IMR-90 (cell line): ENCODE measurements around the gene BET1. TPM values are rescaled to one million over a fixed set of nuclear protein-coding genes. Genes with fewer than 3 reads are reported as not detected.

ENCODE experiments used
- ATAC-seq: fragments of 200-7000 bp; cut with Tn5 transposase; 2 replicates; pipeline ENCODE4 v1.9.1; 2020; ENCODE audit warnings: low read depth, mild to moderate bottlenecking, moderate library complexity
- BruUV-seq: library from RNA; stranded (reverse); fragments of 400-500 nt; replicated peaks from 2 replicates; lab custom pipeline; 2021; lab: Mats Ljungman, UMichigan
- CTCF ChIA-PET: fragments of 300-600 bp; formaldehyde crosslinking; extraction: SDS; loops from one replicate; lab custom pipeline; 2021; ENCODE audit warnings: antibody characterized with exemption; lab: Yijun Ruan, JAX
- POLR2A ChIA-PET: fragments of 300-600 bp; sonication (Branson Sonifier 250); formaldehyde crosslinking; loops from one replicate; lab custom pipeline; 2022; ENCODE audit warnings: antibody characterized with exemption; ENCODE audit not compliant: unreplicated experiment; lab: Charles Lee
- DNase-seq: peaks from one replicate; pipeline ENCODE4 v3.0.0; 2013
- H2AFZ ChIP-seq: replicated peaks from 2 replicates; pipeline ENCODE3; 2013; ENCODE audit warnings: low read length, mild to moderate bottlenecking; ENCODE audit not compliant: poor library complexity
- H2AK5ac ChIP-seq: 2 replicates; pipeline ENCODE4 v1.6.1; 2013; ENCODE audit warnings: low read depth, low read length, inconsistent platforms
- H2AK9ac ChIP-seq: replicated peaks from 2 replicates; pipeline ENCODE3; 2013; ENCODE audit warnings: mild to moderate bottlenecking, low read depth, low read length, moderate library complexity; ENCODE audit not compliant: poor library complexity
- H2BK120ac ChIP-seq: 2 replicates; pipeline ENCODE4 v1.6.1; 2013; ENCODE audit warnings: low read depth, low read length, inconsistent platforms
- H2BK15ac ChIP-seq: 3 replicates; pipeline ENCODE4 v1.6.1; 2013; ENCODE audit warnings: low read depth, low read length, inconsistent platforms
- H2BK20ac ChIP-seq: 2 replicates; pipeline ENCODE4 v1.6.1; 2013; ENCODE audit warnings: low read depth, mild to moderate bottlenecking, inconsistent platforms, low read length, moderate library complexity
- H2BK5ac ChIP-seq: 2 replicates; pipeline ENCODE4 v1.6.1; 2013; ENCODE audit warnings: mild to moderate bottlenecking, low read depth, low read length, inconsistent platforms; ENCODE audit not compliant: poor library complexity, severe bottlenecking
- H3K14ac ChIP-seq: replicated peaks from 2 replicates; pipeline ENCODE4 v1.6.1; 2013; ENCODE audit warnings: low read depth, low read length, inconsistent platforms
- H3K18ac ChIP-seq: 2 replicates; pipeline ENCODE4 v1.6.1; 2013; ENCODE audit warnings: low read depth, low read length, control low read depth
- H3K23ac ChIP-seq: 2 replicates; pipeline ENCODE4 v1.6.1; 2013; ENCODE audit warnings: low read depth, low read length, inconsistent platforms
- H3K27ac ChIP-seq: 2 replicates; pipeline ENCODE4 v1.5.1; 2013; ENCODE audit warnings: mild to moderate bottlenecking, control low read depth, low read length; ENCODE audit not compliant: insufficient read depth
- H3K27me3 ChIP-seq: 2 replicates; pipeline ENCODE4 v1.6.1; 2013; ENCODE audit warnings: low read length; ENCODE audit not compliant: control insufficient read depth, insufficient read depth
- H3K36me3 ChIP-seq: 2 replicates; pipeline ENCODE4 v1.6.1; 2013; ENCODE audit warnings: low read length, mixed read lengths; ENCODE audit not compliant: control insufficient read depth, insufficient read depth
- H3K4ac ChIP-seq: 2 replicates; pipeline ENCODE4 v1.6.1; 2013; ENCODE audit warnings: low read depth, low read length, inconsistent platforms
- H3K4me1 ChIP-seq: 2 replicates; pipeline ENCODE4 v1.6.1; 2013; ENCODE audit warnings: low read length, mixed read lengths; ENCODE audit not compliant: control insufficient read depth, insufficient read depth
- H3K4me2 ChIP-seq: 2 replicates; pipeline ENCODE4 v1.6.1; 2013; ENCODE audit warnings: low read depth, mild to moderate bottlenecking, control low read depth, low read length, moderate library complexity
- H3K4me3 ChIP-seq: 2 replicates; pipeline ENCODE4 v1.5.1; 2013; ENCODE audit warnings: low read depth, mild to moderate bottlenecking, control low read depth, low read length, moderate library complexity; ENCODE audit not compliant: insufficient read depth
- H3K56ac ChIP-seq: 2 replicates; pipeline ENCODE4 v1.6.1; 2013; ENCODE audit warnings: low read length, inconsistent platforms; ENCODE audit not compliant: insufficient read depth; ENCODE audit errors: extremely low read depth
- H3K79me1 ChIP-seq, 2 experiments: 2 replicates each; pipeline ENCODE4 v1.6.1; 2013; ENCODE audit warnings: low read length in 2 of 2, inconsistent platforms in 1 of 2, low read depth in 1 of 2
- H3K9ac ChIP-seq: 2 replicates; pipeline ENCODE4 v1.6.1; 2013; ENCODE audit warnings: low read depth, low read length, control low read depth
- H3K9me1 ChIP-seq: 2 replicates; pipeline ENCODE4 v1.6.1; 2013; ENCODE audit warnings: low read length, inconsistent platforms; ENCODE audit not compliant: insufficient read depth
- H3K9me3 ChIP-seq: 2 replicates; pipeline ENCODE4 v1.6.1; 2013; ENCODE audit warnings: low read length; ENCODE audit not compliant: control insufficient read depth, insufficient read depth
- H4K20me1 ChIP-seq: 2 replicates; pipeline ENCODE4 v1.6.1; 2013; ENCODE audit warnings: low read length, inconsistent platforms; ENCODE audit not compliant: insufficient read depth
- H4K5ac ChIP-seq: 2 replicates; pipeline ENCODE4 v1.6.1; 2013; ENCODE audit warnings: mild to moderate bottlenecking, low read depth, low read length, control low read depth
- H4K8ac ChIP-seq, 2 experiments: 2 replicates each; pipeline ENCODE4 v1.6.1; 2013; ENCODE audit warnings: low read depth in 2 of 2, low read length in 2 of 2, control low read depth in 1 of 2, inconsistent platforms in 1 of 2
- H4K91ac ChIP-seq: 2 replicates; pipeline ENCODE4 v1.6.1; 2013; ENCODE audit warnings: low read depth, low read length, inconsistent platforms; ENCODE audit not compliant: insufficient read depth
- CTCF ChIP-seq: conservative IDR thresholded peaks from 2 replicates; pipeline ENCODE4 v1.5.1; 2012; ENCODE audit warnings: mild to moderate bottlenecking, low read depth, low read length, improper control_type of control experiment
- MAFK ChIP-seq: IDR thresholded peaks from 2 replicates; pipeline ENCODE4 v1.6.1; 2012; ENCODE audit warnings: low read depth, low read length, improper control_type of control experiment
- WGBS, 2 experiments: methylation state at CpG; one replicate each; pipeline versions ENCODE4 v1.1.5 to v1.1.7; 2013; ENCODE audit warnings: missing lambda C conversion rate in 2 of 2; ENCODE audit not compliant: insufficient read length in 1 of 2; ENCODE audit errors: extremely low coverage in 2 of 2; 5-methylcytosine and 5-hydroxymethylcytosine counted together
- dilution Hi-C: fragments of 300-500 bp; cut with HindIII; formaldehyde crosslinking; loops from one replicate; pipeline ENCODE4 v1.14.3; 2018; ENCODE audit warnings: low sequenced_read_pairs; ENCODE audit not compliant: unreplicated experiment
- in situ Hi-C: fragments of 300-500 bp; cut with MboI; formaldehyde crosslinking; loops from 3 replicates; pipeline ENCODE4 v1.14.3; 2019; ENCODE audit warnings: low sequenced_read_pairs, inconsistent platforms, mixed read lengths
- intact Hi-C: fragments of 100-400 bp; cut with micrococcal nuclease; formaldehyde crosslinking; loops from 2 replicates; pipeline ENCODE4 v1.10.0; 2022
- polyA plus RNA-seq, 3 experiments: library from polyadenylated mRNA; depleted of rRNA; stranded (reverse); fragments of >200 nt; gene quantifications; 2 replicates each; pipeline ENCODE4 v1.2.3, GENCODE V29; 2012; ENCODE audit warnings: low replicate concordance in 1 of 3
- total RNA-seq: library from RNA; depleted of rRNA; stranded (reverse); fragments of >200 nt; gene quantifications from 2 replicates; pipeline ENCODE4 v1.2.3, GENCODE V29; 2012

Gene BET1
- total and polyA plus RNA-seq, 2 of the 4 experiments (the other 2 are of a cell fraction), result 9.9 to 33.2 TPM

- Histone ChIP-seq H2AFZ (no peak overlapping the region), H4K8ac (no peak overlapping the region), H3K27me3 (no peaks in the 10 kb centered on the region), H3K23ac (no peak overlapping the region), H2AK5ac (no peak overlapping the region), H4K20me1 (no peaks in the 10 kb centered on the region), H2AK9ac (no peak overlapping the region), H3K4me2 (no peak overlapping the region), H3K36me3 (no peaks in the 10 kb centered on the region), H2BK5ac (no peak overlapping the region), H4K5ac (no peak overlapping the region), H3K4me1 (no peaks in the 10 kb centered on the region), H3K79me1 (peaks cover 4 to 5% of the 10 kb centered on the region in 2 experiments), H4K91ac (no peak overlapping the region), H3K4me3 (no peak overlapping the region), H3K9ac (no peak overlapping the region), H2BK20ac (no peak overlapping the region), H3K4ac (no peak overlapping the region), H3K27ac (no peak overlapping the region), H3K18ac (no peak overlapping the region), H3K9me3 (no peaks in the 10 kb centered on the region), H2BK120ac (no peak overlapping the region), H3K14ac (no peak overlapping the region), H2BK15ac (no peak overlapping the region), H3K9me1 (no peaks in the 10 kb centered on the region), H3K56ac (no peak overlapping the region)
- intact Hi-C loops (no loop called here), dilution Hi-C loops (no loop called here), in situ Hi-C loops (no loop called here)
- TF ChIP-seq CTCF (no peak), MAFK (no peak)
- ChIA-PET CTCF (no interaction called here), POLR2A (no interaction called here)
- DNase-seq (peak; percentile 28), ATAC-seq (no peak)
- no CpG with 5 or more reads among the region's 2 CpGs for WGBS, 2 experiments
- BruUV-seq, result no TSS peak
These were observed 4.4 kb upstream of the BET1 start for GRCh38 chr7:94008537-94008936.
